Ovary (tissue), 10 donors: ENCODE results near the gene MAPK8IP1. TPM values are rescaled to one million over a fixed set of nuclear protein-coding genes. Genes with fewer than 3 reads are reported as not detected.
"Not testable (repeated sequence)": the region's sequence is repeated elsewhere in the genome, so short reads cannot be mapped to it uniquely, and the experiment has no call there.

ENCODE experiments used
- DNase-seq, 5 donors: peaks; one replicate each; pipeline ENCODE4 v3.0.0-alpha.2; 2019 to 2020
- H3K27ac ChIP-seq, 2 donors: fragments of 200-600 bp; one replicate each; pipeline versions ENCODE4 v1.5.1 to v1.8.0; 2019 to 2022
- H3K27me3 ChIP-seq: fragments of 200-600 bp; one replicate; pipeline ENCODE4 v1.8.0; 2022
- H3K36me3 ChIP-seq: fragments of 200-600 bp; sonication (generic); one replicate; pipeline ENCODE4 v1.5.1; 2019
- H3K4me1 ChIP-seq: one replicate; pipeline ENCODE4 v1.8.1; 2013; ENCODE audit warnings: mild to moderate bottlenecking, moderate library complexity; ENCODE audit not compliant: insufficient read depth
- H3K4me3 ChIP-seq: fragments of 200-600 bp; sonication (generic); one replicate; pipeline ENCODE4 v1.5.1; 2017
- H3K9me3 ChIP-seq, 2 donors: fragments of 200-600 bp in 1 of 2; sonication (generic) in 1 of 2; one replicate each; pipeline versions ENCODE4 v1.5.1 to v1.8.1; 2013 to 2019; ENCODE audit warnings: mild to moderate bottlenecking in 1 of 2, moderate library complexity in 1 of 2
- CTCF ChIP-seq, 3 donors: fragments of 450-650 bp in 2 of 3; fragments of 200-600 bp in 1 of 3; IDR thresholded peaks; one replicate each; pipeline versions ENCODE4 v1.5.1 to v1.8.0; 2016 to 2022; ENCODE audit warnings: antibody characterized with exemption in 3 of 3, mild to moderate bottlenecking in 1 of 3
- EP300 ChIP-seq: sonication (generic); formaldehyde crosslinking; IDR thresholded peaks from one replicate; pipeline ENCODE4 v1.6.1; 2017; ENCODE audit warnings: antibody characterized with exemption
- POLR2A ChIP-seq: fragments of 450-650 bp; IDR thresholded peaks from one replicate; pipeline ENCODE4 v1.6.1; 2017; ENCODE audit warnings: antibody characterized with exemption, mild to moderate bottlenecking, moderate library complexity
- WGBS, 3 donors: extraction: QIAGEN DNeasy Blood & Tissue Kit in 1 of 3; methylation state at CpG; one replicate each; pipeline versions ENCODE4 v1.1.5 to v1.1.7; 2013 to 2017; 5-methylcytosine and 5-hydroxymethylcytosine counted together
- intact Hi-C, 4 donors: fragments of 100-400 bp; cut with DNase I; formaldehyde crosslinking; loops; one replicate each; pipeline versions ENCODE4 v1.11.0 to v1.15.1; 2022 to 2023
- long read RNA-seq, 3 donors: library from polyadenylated mRNA in 2 of 3; unstranded in 2 of 3; transcript quantifications; one replicate each; pipeline ENCODE4 v2.0.0 and lab custom pipeline, GENCODE V29; 2021 to 2026
- polyA plus RNA-seq, 2 donors: library from polyadenylated mRNA; stranded (reverse); fragments of 200-250 nt in 1 of 2; fragments of 350-450 nt in 1 of 2; fragmentation: Illumina TruSeq in 1 of 2; extraction: RNeasy Lipid Tissue Mini Kit (QIAGEN cat#74804) in 1 of 2; gene quantifications; one replicate each; pipeline ENCODE4 v1.2.3, GENCODE V29; 2013 to 2014
- total RNA-seq, 7 donors: library from RNA; depleted of rRNA in 2 of 7; stranded (reverse); fragments of >200 nt in 2 of 7; fragmentation: NEBNext Ultra II Directional in 3 of 7; extraction: Animal tissue kit (Norgen Biotek cat#: 25700) in 3 of 7; gene quantifications; one replicate each; pipeline versions ENCODE4 v1.1.0 to v1.2.4, GENCODE V29; 2016 to 2023
- donor health status: DM: no; HTN: no; CAD: no; lungs with moderate emphysema.
- donor health status: DM: no; HTN: no; CAD: no.
- donor health status: Bipolar disorder and iron deficiency.
- donor health status: DM: yes; HTN: yes; CAD: no.
- donor health status: DM: no; HTN: no; CAD: no.
- donor health status: DM: yes; HTN: yes; CAD: no.

Gene MAPK8IP1
- total RNA-seq (10 to 100 TPM in 6 of 7 donors, 1 to 10 TPM in 1; 9.9 to 24.1 (median 15.2) TPM), polyA plus RNA-seq (1 to 10 TPM; 3.7 to 8.0 TPM)
- long read RNA-seq, donor 1, partial matches to known transcripts, result 14 of 15 reads
- long read RNA-seq, donor 1, other reads (novel, unspliced or antisense), result 1 of 15 reads
- long read RNA-seq, donor 2, partial matches to known transcripts, result 0 of 2 reads
- long read RNA-seq, donor 2, other reads (novel, unspliced or antisense), result 0 of 2 reads
- long read RNA-seq, donor 3, partial matches to known transcripts, result 37 of 47 reads
- long read RNA-seq, donor 3, other reads (novel, unspliced or antisense), result 9 of 47 reads

GRCh38 chr11:45885274-45885920, at the start of gene MAPK8IP1:
MAPK8IP1 (plus strand) TSS chr11:45885651; CDS start chr11:45885821, 170 bp downstream.
- no peaks in the 10 kb centered on the region for H3K9me3 ChIP-seq
- H3K36me3 ChIP-seq, result no peaks in the 10 kb centered on the region
- peak within 1 kb of the TSS; percentile 39 for H3K4me3 ChIP-seq
- DNase-seq, result peak in 4 of 5 donors; percentile 43 to 73 (median 70)
- no peak within 1 kb of the TSS for H3K27ac ChIP-seq
- H3K4me1 ChIP-seq, result peaks cover 1% of the 10 kb centered on the region
- intact Hi-C loops, result no loop called here
- no peaks in the 10 kb centered on the region for H3K27me3 ChIP-seq
- TF ChIP-seq EP300 (no peak), POLR2A (no peak), CTCF (IDR thresholded peaks at IDR 0.05) (no peak)
- 1 to 7% (median 3%) methylated on average over 15 to 73 of the region's 73 CpGs for WGBS, 3 donors

- H3K4me3 ChIP-seq, result no peak overlapping the region
- H3K27me3 ChIP-seq, result no peaks in the 10 kb centered on the region
- TF ChIP-seq CTCF (IDR thresholded peaks at IDR 0.05), result no peak
- no peak for TF ChIP-seq EP300
- no peak for TF ChIP-seq POLR2A
- 85 to 91% (median 87%) methylated on average over 6 of the region's 6 CpGs for WGBS, 3 donors
- intact Hi-C loops, result no loop called here
- no peaks in the 10 kb centered on the region for H3K9me3 ChIP-seq
- H3K27ac ChIP-seq, result no peak overlapping the region
- H3K4me1 ChIP-seq, result peaks cover 2% of the 10 kb centered on the region
- DNase-seq, result no peak
- H3K36me3 ChIP-seq, result no peaks in the 10 kb centered on the region
Observed at GRCh38 chr11:45839204-45839603, 46.2 kb upstream of the MAPK8IP1 start.

GRCh38 chr11:45840251-45840650, 45.2 kb upstream of the MAPK8IP1 start:
- whole genome bisulfite sequencing, 3 donors, result 86 to 87% (median 86%) methylated on average over 13 of the region's 13 CpGs
- intact Hi-C loops, H3K9me3 ChIP-seq, H3K4me3 ChIP-seq, H3K4me1 ChIP-seq, H3K36me3 ChIP-seq, H3K27me3 ChIP-seq, H3K27ac ChIP-seq, DNase-seq: not testable (repeated sequence)

GRCh38 chr11:45843158-45843924, 42.1 kb upstream of the MAPK8IP1 start:
- H3K4me1 ChIP-seq, result peaks cover 3% of the 10 kb centered on the region
- peak; percentile 84 to 94 (median 89) for DNase-seq
- no peak overlapping the region for H3K27ac ChIP-seq
- H3K9me3 ChIP-seq, result no peaks in the 10 kb centered on the region
- 16 to 19% (median 16%) methylated on average over 22 of the region's 22 CpGs for whole genome bisulfite sequencing, 3 donors
- H3K4me3 ChIP-seq, result no peak overlapping the region
- intact Hi-C loops, result no loop called here
- TF ChIP-seq CTCF (IDR thresholded peaks at IDR 0.05) (peak; percentile 74 to 93 (median 86)), POLR2A (peak; percentile 2), EP300 (no peak)
- H3K36me3 ChIP-seq, result no peaks in the 10 kb centered on the region
- H3K27me3 ChIP-seq, result no peaks in the 10 kb centered on the region
